GM18517 (cell line): ENCODE results near the gene UGT1A10.
"Not testable (repeated sequence)": the region's sequence is repeated elsewhere in the genome, so short reads cannot be mapped to it uniquely, and the experiment has no call there.

Experiments used
- ATAC-seq: cut with Tn5 transposase; IDR thresholded peaks from one replicate; pipeline ENCODE4 v1.9.1; 2021; ENCODE audit warnings: mild to moderate bottlenecking, moderate library complexity; ENCODE audit not compliant: unreplicated experiment

The UGT1A10 gene

DNA sequence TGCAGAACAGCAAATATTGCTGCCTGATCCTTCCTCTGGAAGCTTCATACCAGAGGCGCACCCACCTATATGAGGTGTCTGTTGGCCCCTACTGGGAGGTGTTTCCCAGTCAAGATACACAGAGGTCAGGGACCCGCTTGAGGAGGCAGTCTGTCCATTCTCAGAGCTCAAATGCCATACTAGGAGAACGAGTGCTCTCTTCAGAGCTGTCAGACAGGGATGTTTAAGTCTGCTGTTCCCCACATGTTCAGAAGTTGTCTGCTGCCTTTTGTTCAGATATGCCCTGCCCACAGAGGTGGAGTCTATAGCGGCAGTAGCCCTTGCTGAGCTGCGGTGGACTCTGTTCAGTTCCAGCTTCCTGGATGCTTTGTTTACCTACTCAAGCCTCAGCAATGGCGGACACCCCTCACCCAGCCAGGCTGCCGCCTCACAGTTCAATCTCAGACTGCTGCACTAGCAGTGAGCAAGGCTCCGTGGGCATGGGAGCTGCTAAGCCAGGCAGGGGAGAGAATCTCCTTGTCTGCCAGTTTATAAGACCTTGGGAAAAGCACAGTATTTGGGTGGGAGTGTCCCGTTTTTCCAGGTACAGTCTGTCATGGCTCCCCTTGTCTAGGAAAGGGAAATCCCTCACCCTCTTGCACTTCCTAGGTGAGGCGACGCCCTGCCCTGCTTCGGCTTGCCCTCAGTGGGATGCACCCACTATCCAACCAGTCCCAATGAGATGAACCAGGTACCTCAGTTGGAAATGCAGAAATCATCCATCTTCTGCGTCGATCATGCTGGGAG, 100.8 kb downstream of the UGT1A10 start:
- ATAC-seq = not testable (repeated sequence)

DNA sequence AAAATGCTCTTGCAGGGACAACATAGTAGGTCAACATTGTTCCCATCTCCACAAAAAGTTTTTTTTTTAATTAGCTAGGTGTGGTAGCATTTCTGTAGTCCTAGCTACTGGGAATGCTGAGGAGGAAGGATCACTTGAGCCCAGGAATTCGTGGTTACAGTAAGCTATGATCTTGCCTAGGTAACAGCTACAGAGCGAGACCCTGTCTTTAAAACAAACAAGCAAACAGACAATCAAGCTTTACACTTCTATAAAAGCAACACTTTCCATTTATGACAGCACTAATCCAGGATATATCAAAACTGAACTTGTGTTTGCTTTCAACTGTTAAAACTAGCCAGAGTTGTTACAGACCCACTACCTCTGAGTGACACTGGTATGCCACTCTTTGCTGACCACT, 104.6 kb downstream of the UGT1A10 start:
- no peak for ATAC-seq

DNA sequence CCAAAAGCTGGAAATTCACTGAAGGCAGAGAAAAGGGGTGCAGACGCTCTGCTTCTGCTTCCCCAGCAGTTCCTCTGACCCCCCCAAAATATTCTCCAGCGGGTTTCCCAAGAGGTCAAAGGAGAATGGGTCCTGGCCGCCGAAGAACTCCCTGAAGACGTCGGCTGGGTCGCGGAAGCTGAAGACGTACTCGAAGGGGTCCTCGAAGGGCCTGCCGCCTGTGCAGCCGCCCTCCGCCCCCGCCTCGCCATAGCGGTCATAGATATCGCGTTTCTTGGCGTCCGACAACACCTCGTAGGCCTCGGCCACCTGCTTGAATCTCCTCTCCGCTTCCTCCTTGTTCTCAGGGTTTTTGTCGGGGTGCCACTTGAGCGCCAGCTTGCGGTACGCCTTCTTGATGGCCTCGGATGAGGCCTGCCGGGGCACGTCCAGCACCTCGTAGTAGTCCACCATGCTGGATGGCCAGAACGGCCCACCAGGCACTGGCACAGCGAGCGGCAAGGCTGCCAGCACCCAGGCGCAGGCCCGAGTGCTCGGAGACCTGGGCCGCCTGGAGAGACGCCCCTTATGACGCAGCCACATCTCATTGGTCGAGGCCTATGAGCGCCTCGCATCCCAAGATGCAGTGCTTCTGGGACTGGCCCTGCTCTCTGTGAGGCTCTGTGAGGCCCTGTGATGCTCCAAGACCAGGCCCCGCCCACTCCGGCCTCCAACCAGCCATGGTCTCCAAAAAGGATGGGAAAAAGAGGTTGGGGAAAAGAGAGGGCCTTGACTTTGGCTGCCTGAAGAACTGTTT, 107.4 kb downstream of the UGT1A10 start:
- ATAC-seq = no peak

DNA sequence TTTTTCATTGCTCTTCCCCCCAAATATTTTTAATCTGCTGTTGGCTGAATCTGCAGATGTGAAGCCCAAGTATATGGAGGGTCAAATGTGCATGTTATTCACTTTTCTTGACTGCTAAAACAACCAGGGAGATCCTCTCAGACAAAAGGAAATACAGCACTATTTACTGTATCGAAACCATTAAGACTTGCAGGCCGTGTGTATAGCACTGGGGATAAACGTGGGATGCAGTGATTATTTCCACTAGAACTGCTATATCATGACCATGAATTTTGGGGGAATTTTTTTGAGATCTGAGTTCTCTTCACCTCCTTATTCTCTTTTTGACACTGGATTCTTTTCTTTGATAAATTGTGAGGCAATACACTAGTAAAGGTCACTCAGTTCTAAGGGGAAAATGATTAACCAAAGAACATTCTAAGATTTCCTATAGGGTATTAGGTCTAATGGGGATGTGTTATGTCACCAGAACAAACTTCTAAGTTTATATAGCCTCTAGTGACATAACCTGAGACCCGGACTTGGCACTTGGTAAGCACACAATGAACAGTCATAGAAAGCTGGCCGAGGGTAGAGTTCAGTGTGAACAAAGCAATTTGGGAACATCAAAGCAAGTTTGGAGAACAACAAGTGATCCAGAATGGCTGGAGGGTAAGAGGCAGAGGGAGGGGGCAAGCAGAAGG, 109.0 kb downstream of the UGT1A10 start:
- no peak for ATAC-seq

DNA sequence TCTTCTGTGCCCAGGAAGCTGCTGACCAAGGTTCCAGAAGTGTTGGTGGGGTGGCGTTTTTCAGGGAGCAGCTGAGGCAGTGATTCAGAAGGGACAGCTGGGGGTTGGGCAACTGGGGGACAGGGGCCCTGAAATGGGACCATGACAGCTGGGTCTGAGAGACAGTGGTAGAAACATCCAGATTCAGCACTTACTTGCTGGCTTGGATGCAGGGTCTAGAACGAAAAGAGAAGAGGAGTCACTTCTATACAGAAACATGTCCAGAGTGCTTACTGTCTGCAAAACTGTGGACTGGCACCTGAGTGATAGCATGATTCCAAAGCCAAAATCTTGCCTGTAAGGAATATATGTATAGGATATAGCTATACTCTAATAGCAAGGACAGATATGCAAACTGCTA, 109.6 kb downstream of the UGT1A10 start:
- ATAC-seq = not testable (repeated sequence)

DNA sequence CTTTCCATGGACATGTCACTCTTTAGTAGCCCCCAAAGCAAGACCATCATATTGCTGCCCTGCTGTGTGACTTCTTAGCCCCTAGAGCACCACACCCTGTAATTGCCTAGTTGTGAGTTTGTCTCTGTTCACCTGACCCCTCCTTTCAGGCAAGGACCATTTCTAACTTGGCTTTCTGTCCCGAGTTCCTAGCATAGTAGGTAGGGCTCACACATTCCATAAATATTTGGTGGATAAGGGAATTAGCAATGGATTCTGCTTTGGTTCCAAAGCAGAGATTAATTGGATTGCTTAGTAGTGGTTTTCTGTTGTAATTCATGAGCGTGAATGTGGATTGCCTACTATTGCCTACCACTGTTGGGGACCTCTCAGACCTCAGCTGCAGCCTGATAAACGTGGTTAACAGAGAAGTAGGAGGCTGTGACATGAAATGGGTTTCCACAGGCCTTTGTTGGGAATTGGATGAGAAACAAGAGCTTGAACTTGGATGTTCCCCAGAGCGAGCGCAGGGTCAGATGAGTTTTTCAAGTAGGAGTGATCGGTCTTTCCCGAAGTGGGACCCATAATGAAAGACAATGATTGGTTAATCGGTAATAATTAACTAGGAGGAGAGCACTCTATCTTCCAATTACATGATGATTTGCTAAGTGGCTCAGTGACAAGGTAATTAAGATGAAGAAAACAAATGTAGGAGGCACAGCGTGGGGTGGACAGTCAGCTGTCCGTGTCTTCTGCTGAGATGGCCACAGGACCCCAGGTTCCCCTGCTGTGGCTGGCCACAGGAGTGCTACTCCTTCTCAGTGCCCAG, 110.4 kb downstream of the UGT1A10 start:
- ATAC-seq = no peak

DNA sequence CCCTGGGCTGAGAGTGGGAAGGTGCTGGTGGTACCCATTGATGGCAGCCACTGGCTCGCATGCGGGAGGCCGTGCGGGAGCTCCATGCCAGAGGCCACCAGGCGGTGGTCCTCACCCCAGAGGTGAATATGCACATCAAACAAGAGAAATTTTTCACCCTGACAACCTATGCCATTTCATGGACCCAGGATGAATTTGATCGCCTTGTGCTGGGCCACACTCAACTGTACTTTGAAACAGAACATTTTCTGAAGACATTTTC, 111.0 kb downstream of the UGT1A10 start:
- no peak for ATAC-seq

DNA sequence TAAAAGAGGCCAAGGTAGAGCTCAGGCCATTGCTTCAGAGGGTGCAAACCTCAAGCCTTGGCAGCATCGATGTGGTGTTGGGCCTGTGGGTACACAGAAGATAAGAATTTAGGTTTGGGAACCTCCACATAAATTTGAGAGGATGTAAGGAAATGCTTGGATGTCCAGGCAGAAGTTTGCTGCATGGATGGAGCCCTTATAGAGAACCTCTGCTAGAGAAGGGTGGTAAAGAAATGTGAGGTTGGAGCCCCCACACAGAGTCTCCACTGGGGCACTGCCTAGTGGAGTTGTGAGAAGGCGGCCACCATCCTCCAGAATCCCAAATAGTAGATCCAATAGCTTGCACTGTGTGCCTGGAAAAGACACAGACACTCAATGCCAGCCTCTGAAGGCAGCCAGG, 114.4 kb downstream of the UGT1A10 start:
- not testable (repeated sequence) for ATAC-seq

DNA sequence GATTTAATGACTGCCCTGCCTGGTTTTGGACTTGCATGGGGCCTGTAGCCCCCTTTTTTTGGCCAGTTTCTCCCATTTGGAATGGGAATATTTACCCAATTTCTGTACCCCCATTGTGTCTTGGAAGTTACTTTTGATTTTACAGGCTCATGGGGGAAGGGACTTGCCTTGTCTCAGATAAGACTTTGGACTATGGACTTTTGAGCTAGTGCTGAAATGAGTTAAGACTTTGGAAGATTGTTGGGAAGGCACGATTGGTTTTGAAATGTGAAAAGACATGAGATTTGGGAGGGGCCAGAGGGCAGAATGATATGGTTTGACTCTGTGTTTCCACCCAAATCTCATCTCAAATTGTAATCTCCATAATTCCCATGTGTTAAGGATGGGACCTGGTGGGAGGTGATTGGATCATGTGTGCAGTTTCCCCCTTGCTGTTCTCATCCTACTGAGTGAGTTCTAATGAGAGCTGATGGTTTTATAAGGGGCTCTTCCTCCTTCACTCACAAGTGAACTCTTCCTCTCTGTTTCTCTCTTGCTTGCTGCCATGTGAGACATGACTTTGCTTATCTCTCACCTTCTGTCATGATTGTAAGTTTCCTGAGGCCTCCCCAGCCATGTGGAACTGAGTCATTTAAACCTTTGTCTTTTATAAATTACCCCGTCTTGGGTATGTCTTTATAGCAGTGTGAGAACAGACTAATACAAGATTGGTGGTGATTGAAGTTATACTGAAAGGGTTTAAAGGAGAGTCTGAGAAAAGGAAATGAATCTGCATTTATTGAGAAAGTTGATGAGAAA, 115.2 kb downstream of the UGT1A10 start:
- ATAC-seq = not testable (repeated sequence)

DNA sequence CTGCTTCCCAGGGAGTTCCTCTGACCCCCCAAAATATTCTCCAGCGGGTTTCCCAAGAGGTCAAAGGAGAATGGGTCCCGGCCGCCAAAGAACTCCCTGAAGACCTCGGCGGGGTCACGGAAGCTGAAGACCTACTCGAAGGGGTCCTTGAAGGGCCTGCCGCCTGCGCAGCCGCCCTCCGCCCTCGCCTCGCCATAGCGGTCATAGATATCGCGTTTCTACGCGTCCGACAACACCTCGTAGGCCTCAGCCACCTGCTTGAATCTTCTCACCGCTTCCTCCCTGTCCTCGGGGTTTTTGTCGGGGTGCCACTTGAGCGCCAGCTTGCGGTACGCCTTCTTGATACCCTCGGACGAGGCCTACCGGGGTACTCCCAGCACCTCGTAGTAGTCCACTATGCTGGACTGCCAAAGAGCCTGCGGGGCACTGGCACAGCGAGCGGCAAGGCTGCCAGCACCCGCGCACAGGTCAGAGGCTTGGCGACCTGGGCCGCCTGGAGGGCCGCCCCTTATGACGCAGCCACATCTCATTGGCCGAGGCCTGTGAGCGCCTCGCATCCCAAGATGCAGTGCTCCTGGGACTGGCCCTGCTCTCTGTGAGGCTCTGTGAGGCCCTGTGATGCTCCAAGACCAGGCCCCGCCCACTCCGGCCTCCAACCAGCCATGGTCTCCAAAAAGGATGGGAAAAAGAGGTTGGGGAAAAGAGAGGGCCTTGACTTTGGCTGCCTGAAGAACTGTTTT, 118.8 kb downstream of the UGT1A10 start:
- no peak for ATAC-seq

DNA sequence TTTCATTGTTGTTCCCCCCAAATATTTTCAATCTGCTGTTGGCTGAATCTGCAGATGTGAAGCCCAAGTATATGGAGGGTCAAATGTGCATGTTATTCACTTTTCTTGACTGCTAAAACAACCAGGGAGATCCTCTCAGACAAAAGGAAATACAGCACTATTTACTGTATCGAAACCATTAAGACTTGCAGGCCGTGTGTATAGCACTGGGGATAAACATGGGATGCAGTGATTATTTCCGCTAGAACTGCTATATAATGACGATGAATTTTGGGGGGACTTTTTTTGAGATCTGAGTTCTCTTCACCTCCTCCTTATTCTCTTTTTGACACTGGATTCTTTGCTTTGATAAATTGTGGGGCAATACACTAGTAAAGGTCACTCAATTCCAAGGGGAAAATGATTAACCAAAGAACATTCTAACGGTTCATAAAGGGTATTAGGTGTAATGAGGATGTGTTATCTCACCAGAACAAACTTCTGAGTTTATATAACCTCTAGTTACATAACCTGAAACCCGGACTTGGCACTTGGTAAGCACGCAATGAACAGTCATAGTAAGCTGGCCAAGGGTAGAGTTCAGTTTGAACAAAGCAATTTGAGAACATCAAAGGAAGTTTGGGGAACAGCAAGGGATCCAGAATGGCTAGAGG, 120.3 kb downstream of the UGT1A10 start:
- ATAC-seq = no peak

DNA sequence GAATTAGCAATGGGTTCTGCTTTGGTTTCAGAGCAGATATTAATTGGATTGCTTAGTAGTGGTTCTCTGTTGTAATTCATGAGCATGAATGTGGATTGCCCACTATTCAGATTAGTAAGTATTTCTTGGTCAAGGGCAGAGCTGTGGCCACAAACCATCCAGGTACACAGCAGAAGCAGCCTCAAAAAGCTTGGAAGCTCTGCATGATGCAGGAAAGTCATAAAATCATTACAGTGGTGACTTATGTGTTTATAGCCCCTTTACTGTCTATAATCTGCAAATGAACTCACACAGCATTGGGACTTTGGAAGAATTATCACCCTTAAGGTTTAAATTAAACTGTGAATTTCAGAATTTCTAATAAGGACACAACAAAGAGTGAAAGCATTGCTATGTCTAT, 121.9 kb downstream of the UGT1A10 start:
- no peak for ATAC-seq

DNA sequence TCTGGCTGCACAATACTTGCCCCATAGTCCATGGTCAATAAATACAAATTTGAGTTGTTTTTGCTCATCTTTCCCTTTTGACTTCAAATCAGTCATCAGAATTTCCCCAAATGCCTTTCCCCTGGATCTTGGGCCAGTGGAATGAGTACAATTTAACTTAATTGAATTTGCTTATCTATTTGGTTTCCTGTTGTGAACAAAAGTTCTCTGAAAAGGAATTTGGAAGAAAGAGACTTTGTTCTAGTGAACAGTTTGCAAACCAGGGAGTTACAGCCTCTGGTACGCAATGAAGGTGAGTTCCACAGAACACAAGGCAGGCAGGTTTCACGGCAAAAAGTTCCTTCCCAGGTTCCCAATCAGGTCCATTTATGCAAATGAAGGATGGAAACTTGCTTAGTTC, 122.6 kb downstream of the UGT1A10 start:
- no peak for ATAC-seq

DNA sequence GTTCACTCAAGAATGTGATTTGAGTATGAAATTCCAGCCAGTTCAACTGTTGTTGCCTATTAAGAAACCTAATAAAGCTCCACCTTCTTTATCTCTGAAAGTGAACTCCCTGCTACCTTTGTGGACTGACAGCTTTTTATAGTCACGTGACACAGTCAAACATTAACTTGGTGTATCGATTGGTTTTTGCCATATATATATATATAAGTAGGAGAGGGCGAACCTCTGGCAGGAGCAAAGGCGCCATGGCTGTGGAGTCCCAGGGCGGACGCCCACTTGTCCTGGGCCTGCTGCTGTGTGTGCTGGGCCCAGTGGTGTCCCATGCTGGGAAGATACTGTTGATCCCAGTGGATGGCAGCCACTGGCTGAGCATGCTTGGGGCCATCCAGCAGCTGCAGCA, 123.8 kb downstream of the UGT1A10 start, which contains the start of gene UGT1A1:
UGT1A1 (plus strand) TSS at position 228 of the 400 bp plus-strand sequence; CDS start at position 246, 18 bp downstream.
- ATAC-seq = no peak

DNA sequence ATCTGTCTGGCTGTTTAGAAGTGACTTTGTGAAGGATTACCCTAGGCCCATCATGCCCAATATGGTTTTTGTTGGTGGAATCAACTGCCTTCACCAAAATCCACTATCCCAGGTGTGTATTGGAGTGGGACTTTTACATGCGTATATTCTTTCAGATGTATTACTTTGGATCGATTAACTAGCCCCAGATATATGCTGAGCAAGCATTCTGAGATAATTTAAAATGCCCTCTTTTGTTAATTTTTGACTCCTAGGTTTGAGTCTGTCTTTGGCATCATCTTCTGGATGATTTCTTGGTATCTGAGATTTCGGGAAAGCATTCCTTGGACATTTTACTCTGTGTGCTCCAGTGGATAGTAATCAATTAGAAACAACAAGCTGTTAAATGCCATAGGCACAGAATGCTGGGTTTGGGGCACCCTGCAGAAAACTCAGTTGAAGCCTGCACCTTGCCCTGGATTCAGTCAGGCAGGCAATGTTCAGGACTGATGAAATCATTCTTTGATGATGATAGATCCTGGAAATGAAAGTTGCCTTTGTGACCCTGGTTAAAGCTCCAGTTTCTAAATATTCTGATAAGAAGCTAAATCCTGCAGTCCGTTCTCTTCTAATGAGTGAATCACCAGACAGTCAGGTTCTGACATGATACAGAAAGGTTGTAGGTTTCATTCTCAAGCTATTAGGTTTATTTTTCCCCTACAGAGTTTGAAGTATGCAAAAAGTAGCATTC, 125.0 kb downstream of the UGT1A10 start:
- no peak for ATAC-seq

DNA sequence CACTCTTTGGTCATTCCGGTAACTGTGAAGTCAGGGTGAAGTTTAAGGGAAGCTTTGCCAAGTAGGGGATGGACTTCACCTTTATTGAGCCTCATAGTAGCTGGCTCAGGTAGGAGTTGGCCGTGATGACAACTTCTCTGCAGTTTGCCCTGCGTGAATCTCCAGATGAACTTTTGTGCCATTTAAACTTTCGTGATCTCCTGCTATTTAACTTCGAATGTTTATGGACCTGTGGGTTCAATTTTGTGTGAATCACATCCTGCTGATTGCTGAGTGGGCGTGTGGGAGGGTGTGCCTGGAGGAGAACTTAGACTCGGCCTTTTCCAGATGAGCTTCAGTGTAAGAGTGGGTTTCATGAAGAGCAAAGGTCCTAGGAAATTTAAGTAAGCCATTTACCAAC, 128.0 kb downstream of the UGT1A10 start:
- ATAC-seq = no peak

DNA sequence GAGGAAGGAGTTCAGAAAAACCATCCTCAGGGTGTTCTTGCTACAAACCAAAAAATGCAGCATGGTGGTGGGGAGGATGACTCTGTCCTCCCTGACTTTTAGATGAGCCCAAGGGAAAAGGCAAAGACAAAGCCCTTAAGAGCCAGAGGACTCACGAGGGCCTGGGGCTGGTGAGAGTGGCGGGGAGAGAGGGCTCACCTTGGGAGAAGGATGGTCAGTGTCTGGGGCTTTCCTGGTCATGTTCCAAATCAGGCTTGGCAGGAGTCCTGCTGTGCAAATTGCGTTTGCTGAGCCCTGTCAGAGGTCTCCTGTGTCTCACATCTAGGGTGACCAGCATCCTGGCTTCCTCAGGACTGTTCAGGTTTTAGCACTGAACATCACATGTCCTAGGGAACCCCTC, 128.5 kb downstream of the UGT1A10 start:
- no peak for ATAC-seq

DNA sequence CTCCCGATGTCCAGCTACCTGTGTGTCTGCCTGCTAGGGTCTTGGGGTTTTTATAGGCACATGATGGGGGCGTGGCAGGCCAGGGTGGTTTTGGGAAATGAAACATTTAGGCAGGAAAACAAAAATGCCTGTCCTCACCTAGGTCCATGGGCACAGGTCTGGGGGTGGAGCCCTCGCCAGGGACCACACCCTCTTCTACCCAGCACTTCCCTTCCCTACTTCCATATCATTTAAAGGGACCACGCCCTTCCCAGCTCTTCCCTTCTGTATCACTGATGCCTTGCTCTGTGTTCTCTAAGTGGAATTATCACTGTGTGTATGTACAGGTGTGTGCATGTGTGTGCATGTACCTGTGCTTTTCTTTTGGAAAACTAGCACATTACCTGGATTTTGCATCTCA, 130.2 kb downstream of the UGT1A10 start:
- no peak for ATAC-seq
